DND-41 (cell line): ENCODE results near the gene SUN5.

Experiments used
- ATAC-seq: fragments of 200-7000 bp; cut with Tn5 transposase; 3 replicates; pipeline ENCODE4 v1.9.1; 2021; ENCODE audit warnings: low read depth; ENCODE audit not compliant: insufficient read depth
- DNase-seq: peaks from one replicate; pipeline ENCODE4 v3.0.0-alpha.2; 2020
- H2AFZ ChIP-seq: 2 replicates; pipeline ENCODE4 v1.6.0; 2012; ENCODE audit warnings: low read depth, low read length
- H3K27ac ChIP-seq: 2 replicates; pipeline ENCODE4 v1.5.1; 2012; ENCODE audit warnings: low read length, inconsistent platforms
- H3K27me3 ChIP-seq: fragments of 200-600 bp; sonication (generic); 2 replicates; pipeline ENCODE4 v1.6.0; 2012; ENCODE audit warnings: low read length, mild to moderate bottlenecking, inconsistent platforms; ENCODE audit not compliant: insufficient read depth, poor library complexity
- H3K36me3 ChIP-seq: 2 replicates; pipeline ENCODE4 v1.5.1; 2012; ENCODE audit warnings: low read length, inconsistent platforms; ENCODE audit not compliant: insufficient read depth
- H3K4me1 ChIP-seq: 2 replicates; pipeline ENCODE4 v1.5.1; 2012; ENCODE audit warnings: mild to moderate bottlenecking, low read length; ENCODE audit not compliant: insufficient read depth
- H3K4me2 ChIP-seq: 2 replicates; pipeline ENCODE4 v1.6.0; 2012; ENCODE audit warnings: mild to moderate bottlenecking, moderate library complexity, low read length, inconsistent platforms; ENCODE audit not compliant: insufficient read depth
- H3K4me3 ChIP-seq, 2 experiments: fragments of 200-600 bp in 1 of 2; shearing (Covaris generic) in 1 of 2; 2 replicates each; pipeline ENCODE4 v1.5.1; 2012 to 2016; ENCODE audit warnings: inconsistent platforms in 2 of 2, low read length in 2 of 2, mild to moderate bottlenecking in 2 of 2, low read depth in 1 of 2, moderate library complexity in 1 of 2
- H3K79me2 ChIP-seq: 2 replicates; pipeline ENCODE4 v1.6.0; 2012; ENCODE audit warnings: low read length, inconsistent platforms; ENCODE audit not compliant: insufficient read depth
- H3K9ac ChIP-seq: 2 replicates; pipeline ENCODE4 v1.6.0; 2012; ENCODE audit warnings: low read depth, mild to moderate bottlenecking, inconsistent platforms, low read length, moderate library complexity
- H3K9me3 ChIP-seq: 2 replicates; pipeline ENCODE4 v1.5.1; 2012; ENCODE audit warnings: low read length, moderate library complexity, mild to moderate bottlenecking, inconsistent platforms; ENCODE audit not compliant: insufficient read depth, severe bottlenecking
- H4K20me1 ChIP-seq: 2 replicates; pipeline ENCODE4 v1.6.0; 2012; ENCODE audit warnings: low read length; ENCODE audit not compliant: insufficient read depth
- EZH2 ChIP-seq: IDR thresholded peaks from 3 replicates; pipeline ENCODE4 v1.6.1; 2012; ENCODE audit warnings: borderline replicate concordance, low read depth, mild to moderate bottlenecking, moderate library complexity, low read length, inconsistent platforms; ENCODE audit not compliant: severe bottlenecking
- TF ChIP-seq, protein P1 (sequence below): IDR thresholded peaks from 2 replicates; pipeline ENCODE4 v1.5.1; 2012; ENCODE audit warnings: borderline replicate concordance, low read length, moderate library complexity, mild to moderate bottlenecking; ENCODE audit not compliant: poor library complexity, severe bottlenecking; ENCODE audit errors: extremely low read depth

Gene SUN5

DNA sequence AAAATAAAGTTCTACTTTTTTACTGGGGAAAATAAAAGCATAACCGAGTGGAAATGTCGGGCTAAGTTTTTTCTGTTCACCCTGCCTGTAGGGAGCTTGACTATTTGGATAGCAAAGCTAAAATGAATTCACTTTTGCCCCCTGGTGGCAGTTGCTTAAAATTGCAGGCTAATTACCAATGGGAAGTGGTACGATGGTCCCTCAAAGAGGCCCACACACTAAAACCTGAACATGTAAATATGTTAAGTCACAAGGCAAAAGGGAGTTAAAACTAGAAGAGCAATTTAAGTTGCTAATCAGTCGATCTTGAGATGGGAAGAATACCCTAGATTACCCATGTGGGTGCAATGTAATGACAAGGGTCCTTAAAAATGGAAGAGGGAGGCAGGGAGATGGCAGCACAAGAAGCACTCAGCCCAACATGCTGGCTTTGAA lies 916 bp upstream of the SUN5 start:
- Histone ChIP-seq H3K4me3 (no peak overlapping the region), H3K79me2 (no peaks in the 10 kb centered on the region), H2AFZ (no peak overlapping the region), H3K27me3 (no peaks in the 10 kb centered on the region), H3K9me3 (no peaks in the 10 kb centered on the region), H3K36me3 (no peaks in the 10 kb centered on the region), H3K9ac (no peak overlapping the region), H4K20me1 (no peaks in the 10 kb centered on the region), H3K4me1 (no peaks in the 10 kb centered on the region), H3K27ac (no peak overlapping the region), H3K4me2 (no peak overlapping the region)
- no peak for TF ChIP-seq EZH2
- TF ChIP-seq, protein P1, sequence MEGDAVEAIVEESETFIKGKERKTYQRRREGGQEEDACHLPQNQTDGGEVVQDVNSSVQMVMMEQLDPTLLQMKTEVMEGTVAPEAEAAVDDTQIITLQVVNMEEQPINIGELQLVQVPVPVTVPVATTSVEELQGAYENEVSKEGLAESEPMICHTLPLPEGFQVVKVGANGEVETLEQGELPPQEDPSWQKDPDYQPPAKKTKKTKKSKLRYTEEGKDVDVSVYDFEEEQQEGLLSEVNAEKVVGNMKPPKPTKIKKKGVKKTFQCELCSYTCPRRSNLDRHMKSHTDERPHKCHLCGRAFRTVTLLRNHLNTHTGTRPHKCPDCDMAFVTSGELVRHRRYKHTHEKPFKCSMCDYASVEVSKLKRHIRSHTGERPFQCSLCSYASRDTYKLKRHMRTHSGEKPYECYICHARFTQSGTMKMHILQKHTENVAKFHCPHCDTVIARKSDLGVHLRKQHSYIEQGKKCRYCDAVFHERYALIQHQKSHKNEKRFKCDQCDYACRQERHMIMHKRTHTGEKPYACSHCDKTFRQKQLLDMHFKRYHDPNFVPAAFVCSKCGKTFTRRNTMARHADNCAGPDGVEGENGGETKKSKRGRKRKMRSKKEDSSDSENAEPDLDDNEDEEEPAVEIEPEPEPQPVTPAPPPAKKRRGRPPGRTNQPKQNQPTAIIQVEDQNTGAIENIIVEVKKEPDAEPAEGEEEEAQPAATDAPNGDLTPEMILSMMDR = peak; percentile 89
- ATAC-seq = peak; percentile 70
- peak; percentile 54 for DNase-seq

DNA sequence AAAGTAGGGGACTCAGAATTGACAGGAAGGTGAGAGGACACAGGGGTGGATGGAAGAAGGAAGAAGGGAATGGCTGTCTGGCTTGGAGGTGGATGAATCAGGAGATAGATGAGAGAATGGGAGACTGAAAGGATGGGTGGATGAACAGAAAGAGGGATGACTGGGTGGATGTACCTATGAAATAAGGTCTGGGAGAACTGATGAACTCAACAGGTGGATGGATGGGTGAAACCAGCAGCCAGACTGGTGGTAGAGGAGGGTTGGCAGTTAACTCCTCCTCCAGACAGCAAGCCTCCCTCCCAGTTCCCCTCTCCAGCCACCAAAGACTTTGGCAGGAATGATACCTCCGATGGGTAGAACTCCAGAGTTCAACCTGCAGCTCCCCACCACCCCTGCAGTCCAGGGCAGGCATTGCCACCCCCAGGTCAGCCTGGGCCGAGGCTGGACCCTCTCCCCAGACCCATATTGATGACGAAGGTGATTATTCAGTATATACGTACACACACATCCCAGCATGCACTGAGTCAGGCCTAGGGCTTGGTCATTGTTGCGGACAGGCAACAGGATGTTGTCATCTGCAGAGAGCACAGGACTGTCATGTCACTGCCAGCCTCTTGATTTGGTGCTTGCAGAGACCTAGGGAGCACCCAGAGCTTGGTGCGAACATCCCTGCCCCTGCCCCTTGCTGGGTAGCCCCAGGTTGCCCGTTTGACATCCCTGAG lies 2.0 kb downstream of the SUN5 start:
- no peak for TF ChIP-seq EZH2
- TF ChIP-seq, protein P1 = no peak
- Histone ChIP-seq H4K20me1 (no peaks in the 10 kb centered on the region), H3K27ac (no peak overlapping the region), H3K9me3 (no peaks in the 10 kb centered on the region), H3K27me3 (no peaks in the 10 kb centered on the region), H3K4me3 (no peak overlapping the region), H2AFZ (no peak overlapping the region), H3K36me3 (no peaks in the 10 kb centered on the region), H3K4me2 (no peak overlapping the region), H3K9ac (no peak overlapping the region), H3K4me1 (no peaks in the 10 kb centered on the region), H3K79me2 (no peaks in the 10 kb centered on the region)
- no peak for DNase-seq
- no peak; the same call in 2 of the 3 replicates for ATAC-seq

DNA sequence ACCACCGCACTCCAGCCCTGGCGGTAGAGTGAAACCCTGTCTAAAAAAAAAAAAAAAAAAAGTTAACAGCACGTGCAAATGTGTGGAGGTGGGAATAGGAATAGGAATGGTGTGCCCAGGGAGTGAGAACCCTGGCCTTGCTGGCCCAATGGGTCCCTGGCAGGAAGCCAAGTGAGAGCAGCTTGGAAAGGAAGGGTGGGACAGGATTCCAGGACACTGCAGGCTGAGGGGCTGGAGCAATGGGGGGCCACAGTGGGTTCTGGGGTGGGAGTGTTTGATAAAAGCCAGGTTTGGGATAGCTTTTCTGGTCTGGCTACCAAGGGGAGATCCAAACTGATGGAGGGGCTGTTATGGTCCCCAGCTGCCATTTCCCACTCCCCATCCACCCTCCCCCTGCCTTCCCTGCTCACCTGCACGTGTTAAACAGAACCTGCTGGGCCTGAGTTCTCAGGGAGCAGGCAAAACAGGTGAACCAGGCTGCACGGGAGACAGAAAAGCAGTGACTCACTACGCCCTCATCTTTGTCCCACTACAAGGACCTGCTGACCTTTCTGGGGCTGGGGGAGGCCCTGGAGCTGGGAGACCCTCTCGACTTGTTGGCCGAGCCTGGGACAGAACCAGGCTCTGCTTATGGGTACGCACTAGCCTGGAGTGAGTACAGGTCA lies 3.3 kb downstream of the SUN5 start:
- H3K4me3 ChIP-seq = no peak overlapping the region
- no peak overlapping the region for H3K4me2 ChIP-seq
- H3K27me3 ChIP-seq = no peaks in the 10 kb centered on the region
- TF ChIP-seq EZH2 = no peak
- TF ChIP-seq, protein P1 = no peak
- no peaks in the 10 kb centered on the region for H3K4me1 ChIP-seq
- no peaks in the 10 kb centered on the region for H3K9me3 ChIP-seq
- no peak for ATAC-seq
- H3K36me3 ChIP-seq = no peaks in the 10 kb centered on the region
- H2AFZ ChIP-seq = no peak overlapping the region
- no peaks in the 10 kb centered on the region for H4K20me1 ChIP-seq
- DNase-seq = no peak
- H3K27ac ChIP-seq = no peak overlapping the region
- no peak overlapping the region for H3K9ac ChIP-seq
- H3K79me2 ChIP-seq = no peaks in the 10 kb centered on the region
